ENCODE results near the gene RNFT2. TPM values are rescaled to one million over a fixed set of nuclear protein-coding genes. Genes with fewer than 3 reads are reported as not detected.
A peak's percentile ranks its signal among the peaks of the same experiment; 100 is the strongest.
"Not testable (repeated sequence)": the region's sequence is repeated elsewhere in the genome, so short reads cannot be mapped to it uniquely, and the experiment has no call there.

Gene RNFT2
- total RNA-seq, 4 donors from 2014 or later: 0.68 to 1.2 (median 1.2) TPM; not detected in 1

- 93 to 95% methylated on average over 6 of the region's 6 CpGs for WGBS, 2 donors
- no peak for TF ChIP-seq CTCF (IDR thresholded peaks at IDR 0.05)
- TF ChIP-seq POLR2A (IDR thresholded peaks at IDR 0.05): no peak
- intact Hi-C loops (cut with DNase I; ENCODE audit: low total_unique reads): no loop called here
- no peak for DNase-seq (ENCODE audit: low spot score in 2 of 2)
- H3K4me3 ChIP-seq (ENCODE audit: low read depth, poor library complexity, severe bottlenecking): no peak overlapping the region
These were observed 69.4 kb downstream of the RNFT2 start for GRCh38 chr12:116807546-116807945.

GRCh38 chr12:116808113-116809105, 70.3 kb downstream of the RNFT2 start:
- intact Hi-C loops (cut with DNase I; ENCODE audit: low total_unique reads): no loop called here
- DNase-seq (ENCODE audit: low spot score in 2 of 2): no peak
- no peak overlapping the region for H3K4me3 ChIP-seq (ENCODE audit: low read depth, poor library complexity, severe bottlenecking)
- 77 to 81% methylated on average over 18 of the region's 18 CpGs for WGBS, 2 donors
- TF ChIP-seq POLR2A (IDR thresholded peaks at IDR 0.05) (no peak), CTCF (IDR thresholded peaks at IDR 0.05) (no peak)

GRCh38 chr12:116812238-116812637, 74.1 kb downstream of the RNFT2 start:
- intact Hi-C loops (cut with DNase I; ENCODE audit: low total_unique reads): no loop called here
- no peak for TF ChIP-seq POLR2A (IDR thresholded peaks at IDR 0.05)
- no peak for TF ChIP-seq CTCF (IDR thresholded peaks at IDR 0.05)
- 90 to 94% methylated on average over 10 of the region's 10 CpGs for WGBS, 2 donors
- no peak overlapping the region for H3K4me3 ChIP-seq (ENCODE audit: low read depth, poor library complexity, severe bottlenecking)
- DNase-seq (ENCODE audit: low spot score in 2 of 2): no peak

GRCh38 chr12:116813271-116814041, 75.3 kb downstream of the RNFT2 start:
- WGBS, 2 donors: 54 to 65% methylated on average over 7 of the region's 7 CpGs
- TF ChIP-seq CTCF (IDR thresholded peaks at IDR 0.05): no peak
- TF ChIP-seq POLR2A (IDR thresholded peaks at IDR 0.05): no peak
- no peak for DNase-seq (ENCODE audit: low spot score in 2 of 2)
- no peak overlapping the region for H3K4me3 ChIP-seq (ENCODE audit: low read depth, poor library complexity, severe bottlenecking)
- intact Hi-C loops (cut with DNase I; ENCODE audit: low total_unique reads): no loop called here

- intact Hi-C loops (cut with DNase I; ENCODE audit: low total_unique reads); H3K4me3 ChIP-seq (ENCODE audit: low read depth, poor library complexity, severe bottlenecking); DNase-seq (ENCODE audit: low spot score in 2 of 2): not testable (repeated sequence)
- 85 to 88% methylated on average over 10 of the region's 10 CpGs for WGBS, 2 donors
These were observed 76.7 kb downstream of the RNFT2 start for GRCh38 chr12:116814766-116815165.

GRCh38 chr12:116818341-116818856, 80.3 kb downstream of the RNFT2 start:
- 32 to 43% methylated on average over 11 of the region's 11 CpGs for WGBS, 2 donors
- intact Hi-C loops (cut with DNase I; ENCODE audit: low total_unique reads): no loop called here
- DNase-seq (ENCODE audit: low spot score in 2 of 2): peak in 1 of 2 donors; percentile 16

More at GRCh38 chr12:116818341-116818856, 80.3 kb downstream of the RNFT2 start:
- H3K4me3 ChIP-seq (ENCODE audit: low read depth, poor library complexity, severe bottlenecking): peak overlapping the region; percentile 60
- TF ChIP-seq CTCF (IDR thresholded peaks at IDR 0.05) (no peak), POLR2A (IDR thresholded peaks at IDR 0.05) (no peak)

Data from lower leg skin (tissue), 4 donors.